HFFc6 (cell line): ENCODE measurements around the gene INHBC. TPM values are rescaled to one million over a fixed set of nuclear protein-coding genes. Genes with fewer than 3 reads are reported as not detected.

Source experiments
- DNase-seq: peaks from one replicate; pipeline ENCODE4 v3.0.0-alpha.2; 2018
- H3K27ac Mint-ChIP-seq: 2 replicates; pipeline ENCODE4 v1.8.0; 2020; ENCODE audit warnings: mild to moderate bottlenecking, mixed read lengths
- H3K27me3 Mint-ChIP-seq: 2 replicates; pipeline ENCODE4 v1.8.0; 2021; ENCODE audit warnings: mild to moderate bottlenecking, moderate library complexity, mixed read lengths; ENCODE audit not compliant: insufficient read depth
- H3K36me3 Mint-ChIP-seq: 2 replicates; pipeline ENCODE4 v1.8.0; 2021; ENCODE audit warnings: low read depth, mixed read lengths
- H3K4me1 Mint-ChIP-seq: 2 replicates; pipeline ENCODE4 v1.8.0; 2020; ENCODE audit warnings: low read depth, mixed read lengths
- H3K4me3 Mint-ChIP-seq: 2 replicates; pipeline ENCODE4 v1.8.0; 2020; ENCODE audit warnings: mild to moderate bottlenecking, moderate library complexity, mixed read lengths
- H3K9me3 Mint-ChIP-seq: 2 replicates; pipeline ENCODE4 v1.8.0; 2020; ENCODE audit warnings: mild to moderate bottlenecking, mixed read lengths
- total RNA-seq, 6 experiments: library from RNA; stranded (reverse); fragmentation: NEBNext Ultra II Directional; extraction: Animal tissue kit (Norgen Biotek cat#: 25700); gene quantifications; 2 replicates in 1 of 6; 3 replicates in 5 of 6; pipeline ENCODE4 v1.2.3, GENCODE V29; 2021
- TF ChIP-seq, protein P1 (sequence below): fragments of 200-600 bp; sonication (generic); IDR thresholded peaks from 2 replicates; pipeline ENCODE4 v1.5.0; 2021; ENCODE audit warnings: antibody characterized with exemption, mild to moderate bottlenecking

INHBC gene
- total RNA-seq, 6 experiments from 2014 or later: not detected

DNA sequence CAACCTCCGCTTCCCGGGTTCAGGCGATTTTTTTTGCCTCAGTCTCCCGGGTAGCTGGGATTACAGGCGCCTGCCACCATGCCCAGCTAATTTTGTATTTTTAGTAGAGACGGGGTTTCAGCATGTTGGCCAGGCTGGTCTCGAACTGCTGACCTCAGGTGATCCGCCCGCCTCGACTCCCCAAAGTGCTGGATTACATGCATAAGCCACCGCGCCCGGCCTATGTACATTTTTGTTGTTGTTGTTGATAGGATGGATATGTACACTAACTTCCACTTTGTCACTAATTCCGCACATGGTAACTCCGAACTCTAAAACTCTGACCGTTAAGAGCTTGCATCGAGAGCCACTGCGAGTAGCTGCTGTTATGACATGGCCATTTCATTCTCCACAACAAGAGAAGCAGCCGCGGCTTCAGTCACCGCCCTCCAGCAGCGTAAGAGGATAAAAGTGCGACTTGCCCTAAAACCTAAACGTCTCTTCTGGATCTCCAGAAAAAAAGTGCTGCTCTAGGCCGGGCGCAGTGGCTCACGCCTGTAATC is 52.5 kb downstream of the INHBC start:
- Mint-ChIP-seq H3K27ac (no peak overlapping the region), H3K9me3 (no peaks in the 10 kb centered on the region), H3K4me3 (peak overlapping the region; percentile 97), H3K27me3 (peaks cover 2% of the 10 kb centered on the region; the same call in 1 of the 2 replicates), H3K4me1 (peaks cover 28% of the 10 kb centered on the region), H3K36me3 (peaks cover 26% of the 10 kb centered on the region)
- DNase-seq: no peak
- TF ChIP-seq, protein P1, sequence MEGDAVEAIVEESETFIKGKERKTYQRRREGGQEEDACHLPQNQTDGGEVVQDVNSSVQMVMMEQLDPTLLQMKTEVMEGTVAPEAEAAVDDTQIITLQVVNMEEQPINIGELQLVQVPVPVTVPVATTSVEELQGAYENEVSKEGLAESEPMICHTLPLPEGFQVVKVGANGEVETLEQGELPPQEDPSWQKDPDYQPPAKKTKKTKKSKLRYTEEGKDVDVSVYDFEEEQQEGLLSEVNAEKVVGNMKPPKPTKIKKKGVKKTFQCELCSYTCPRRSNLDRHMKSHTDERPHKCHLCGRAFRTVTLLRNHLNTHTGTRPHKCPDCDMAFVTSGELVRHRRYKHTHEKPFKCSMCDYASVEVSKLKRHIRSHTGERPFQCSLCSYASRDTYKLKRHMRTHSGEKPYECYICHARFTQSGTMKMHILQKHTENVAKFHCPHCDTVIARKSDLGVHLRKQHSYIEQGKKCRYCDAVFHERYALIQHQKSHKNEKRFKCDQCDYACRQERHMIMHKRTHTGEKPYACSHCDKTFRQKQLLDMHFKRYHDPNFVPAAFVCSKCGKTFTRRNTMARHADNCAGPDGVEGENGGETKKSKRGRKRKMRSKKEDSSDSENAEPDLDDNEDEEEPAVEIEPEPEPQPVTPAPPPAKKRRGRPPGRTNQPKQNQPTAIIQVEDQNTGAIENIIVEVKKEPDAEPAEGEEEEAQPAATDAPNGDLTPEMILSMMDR: no peak

DNA sequence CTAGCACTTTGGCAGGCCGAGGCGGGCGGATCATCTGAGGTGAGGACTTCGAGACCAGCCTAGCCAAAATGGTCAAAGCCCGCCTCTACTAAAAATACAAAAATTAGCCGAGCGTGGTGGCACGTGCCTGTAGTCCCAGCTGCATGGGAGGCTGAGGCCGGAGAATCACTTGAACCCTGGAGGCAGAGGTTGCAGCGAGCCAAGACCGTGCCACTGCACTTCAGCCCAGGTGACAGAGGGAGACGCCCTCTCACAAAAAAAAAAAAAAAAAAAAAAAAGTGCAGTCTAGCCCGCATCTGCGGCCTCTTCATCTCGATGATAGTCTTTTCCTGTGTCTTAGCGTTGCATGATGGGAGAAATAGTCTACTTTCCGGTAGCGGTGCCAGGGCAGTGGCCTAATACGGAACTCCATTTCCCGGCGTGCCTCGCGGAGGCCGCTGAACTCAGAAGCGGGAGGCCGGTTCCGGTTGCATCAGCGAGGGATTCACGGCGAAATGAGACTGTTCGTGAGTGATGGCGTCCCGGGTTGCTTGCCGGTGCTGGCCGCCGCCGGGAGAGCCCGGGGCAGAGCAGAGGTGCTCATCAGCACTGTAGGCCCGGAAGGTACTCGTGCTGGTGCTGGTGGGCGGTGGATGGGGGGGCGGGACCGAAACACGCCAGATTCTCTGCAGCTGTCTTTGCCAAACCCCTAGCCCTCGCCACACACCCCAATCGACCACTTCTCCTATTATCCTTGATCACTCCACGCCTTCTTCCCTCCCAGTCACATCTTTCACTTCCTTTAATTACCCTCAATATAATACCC is 53.2 kb downstream of the INHBC start, which contains the start of gene MARS1:
Gene MARS1, plus strand, starts transcription at position 472 of the 805 bp plus-strand sequence. Its CDS starts 23 bp downstream, at position 495.
- Mint-ChIP-seq H3K36me3 (peaks cover 31% of the 10 kb centered on the region), H3K27me3 (peaks cover 2% of the 10 kb centered on the region; the same call in 1 of the 2 replicates), H3K4me3 (peak within 1 kb of the TSS; percentile 97), H3K27ac (peak within 1 kb of the TSS; percentile 85), H3K4me1 (peaks cover 28% of the 10 kb centered on the region), H3K9me3 (no peaks in the 10 kb centered on the region)
- TF ChIP-seq, protein P1: no peak
- DNase-seq: peak; percentile 94

DNA sequence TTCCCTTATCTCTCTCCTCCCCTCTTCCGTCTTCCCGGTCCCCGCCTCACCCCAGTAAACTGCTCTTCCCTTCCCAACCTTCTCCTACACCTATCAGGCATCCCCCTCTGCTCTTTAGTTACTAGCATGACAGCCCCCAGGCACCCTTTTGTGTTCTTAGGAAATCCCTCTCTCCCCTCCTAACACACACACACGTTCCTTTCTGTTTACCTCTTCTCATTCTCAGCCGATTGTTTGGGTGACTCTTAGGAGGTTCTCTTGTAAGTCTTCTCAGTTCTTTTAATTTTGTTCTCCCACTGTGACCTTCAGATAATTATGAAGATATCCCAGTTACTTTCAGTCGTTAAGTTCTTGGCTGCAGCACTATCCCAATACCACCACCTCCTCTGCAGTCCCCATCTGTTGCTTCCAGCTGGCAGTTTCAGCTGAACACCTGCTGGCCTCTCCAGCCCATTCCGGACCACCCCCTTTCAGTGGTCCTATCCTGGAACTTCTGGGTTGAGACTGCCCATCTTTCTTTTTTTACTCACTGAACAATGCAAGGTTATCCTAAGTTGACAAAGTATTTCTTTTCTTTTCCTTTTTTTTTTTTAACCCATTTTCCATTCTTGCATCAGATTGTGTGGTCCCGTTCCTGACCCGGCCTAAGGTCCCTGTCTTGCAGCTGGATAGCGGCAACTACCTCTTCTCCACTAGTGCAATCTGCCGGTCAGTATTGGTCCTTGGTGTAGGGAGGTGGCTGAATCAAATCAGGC is 54.0 kb downstream of the INHBC start:
- Mint-ChIP-seq H3K27me3 (peaks cover 2% of the 10 kb centered on the region; the same call in 1 of the 2 replicates), H3K4me3 (peak overlapping the region; percentile 97), H3K27ac (peak overlapping the region; percentile 85), H3K9me3 (no peaks in the 10 kb centered on the region), H3K4me1 (peaks cover 20% of the 10 kb centered on the region), H3K36me3 (peaks cover 33% of the 10 kb centered on the region)
- no peak for DNase-seq
- TF ChIP-seq, protein P1: no peak

DNA sequence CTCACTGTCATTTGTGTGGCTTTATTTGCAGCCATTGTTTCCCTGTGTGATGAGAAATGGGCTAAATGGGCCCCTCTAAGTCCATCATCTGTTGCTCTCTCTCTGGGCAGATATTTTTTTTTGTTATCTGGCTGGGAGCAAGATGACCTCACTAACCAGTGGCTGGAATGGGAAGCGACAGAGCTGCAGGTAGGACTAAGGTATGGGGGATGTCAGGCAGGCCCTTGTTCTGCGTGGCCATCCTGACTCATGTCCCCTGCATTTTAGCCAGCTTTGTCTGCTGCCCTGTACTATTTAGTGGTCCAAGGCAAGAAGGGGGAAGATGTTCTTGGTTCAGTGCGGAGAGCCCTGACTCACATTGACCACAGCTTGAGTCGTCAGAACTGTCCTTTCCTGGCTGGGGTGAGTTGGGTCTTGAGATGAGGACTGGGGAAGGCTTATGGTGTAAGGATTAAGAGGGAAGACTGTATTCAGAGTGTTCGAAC is 54.6 kb downstream of the INHBC start:
- peak overlapping the region; percentile 97 for H3K4me3 Mint-ChIP-seq
- peaks cover 2% of the 10 kb centered on the region; the same call in 1 of the 2 replicates for H3K27me3 Mint-ChIP-seq
- no peaks in the 10 kb centered on the region for H3K9me3 Mint-ChIP-seq
- peaks cover 18% of the 10 kb centered on the region for H3K4me1 Mint-ChIP-seq
- TF ChIP-seq, protein P1: no peak
- H3K36me3 Mint-ChIP-seq: peaks cover 33% of the 10 kb centered on the region
- peak overlapping the region; percentile 85 for H3K27ac Mint-ChIP-seq
- peak; percentile 37 for DNase-seq

DNA sequence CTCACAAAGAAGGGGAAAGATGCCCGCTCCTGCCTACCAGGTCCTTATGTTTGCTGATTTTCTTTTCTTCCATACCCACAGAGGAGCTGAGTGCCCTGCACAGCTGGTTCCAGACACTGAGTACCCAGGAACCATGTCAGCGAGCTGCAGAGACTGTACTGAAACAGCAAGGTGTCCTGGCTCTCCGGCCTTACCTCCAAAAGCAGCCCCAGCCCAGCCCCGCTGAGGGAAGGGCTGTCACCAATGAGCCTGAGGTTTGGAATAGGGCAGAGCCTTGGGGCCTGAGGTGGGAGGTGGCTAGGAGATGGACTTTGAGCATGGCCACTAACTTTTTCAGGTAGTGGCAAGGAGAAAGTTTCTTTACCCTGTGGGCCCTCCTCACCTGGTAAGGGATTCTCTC is 55.5 kb downstream of the INHBC start:
- H3K36me3 Mint-ChIP-seq: peaks cover 33% of the 10 kb centered on the region
- H3K9me3 Mint-ChIP-seq: no peaks in the 10 kb centered on the region
- H3K4me3 Mint-ChIP-seq: no peak overlapping the region
- H3K27me3 Mint-ChIP-seq: peaks cover 2% of the 10 kb centered on the region; the same call in 1 of the 2 replicates
- no peak for DNase-seq
- H3K4me1 Mint-ChIP-seq: peaks cover 18% of the 10 kb centered on the region
- no peak overlapping the region for H3K27ac Mint-ChIP-seq
- TF ChIP-seq, protein P1: no peak
